HepG2 (cell line): ENCODE measurements around the gene LCK. TPM values are rescaled to one million over a fixed set of nuclear protein-coding genes. Genes with fewer than 3 reads are reported as not detected.

Experiments used
- CEBPZ ChIP-seq: IDR thresholded peaks from 2 replicates; pipeline ENCODE4 v1.6.1; 2012; ENCODE audit warnings: low read length, improper control_type of control experiment
- EED ChIP-seq: sonication (generic); formaldehyde crosslinking; IDR thresholded peaks from 2 replicates; pipeline ENCODE4 v1.5.0; 2020; ENCODE audit warnings: mild to moderate bottlenecking, missing genetic modification reagents
- MIER3 ChIP-seq: IDR thresholded peaks from 2 replicates; pipeline ENCODE4 v1.6.1; 2016; ENCODE audit warnings: missing compliant biosample characterization, borderline replicate concordance
- PCBP1 ChIP-seq: fragments of 200-400 bp; formaldehyde crosslinking; IDR thresholded peaks from 2 replicates; pipeline ENCODE4 v1.6.1; 2017; ENCODE audit warnings: mild to moderate bottlenecking, low read depth, low read length, borderline replicate concordance
- PCBP2 ChIP-seq: fragments of 200-400 bp; formaldehyde crosslinking; optimal IDR thresholded peaks from 2 replicates; pipeline ENCODE3; 2018; ENCODE audit warnings: low read length, low read depth; ENCODE audit not compliant: poor library complexity, severe bottlenecking
- RFX3 ChIP-seq: IDR thresholded peaks from 2 replicates; pipeline ENCODE4 v1.6.1; 2016; ENCODE audit warnings: missing biosample characterization, missing genetic modification reagents
- TEF ChIP-seq: sonication (generic); formaldehyde crosslinking; IDR thresholded peaks from 2 replicates; pipeline ENCODE4 v1.5.0; 2020; ENCODE audit warnings: missing genetic modification reagents
- U2AF1 ChIP-seq: fragments of 200-400 bp; formaldehyde crosslinking; optimal IDR thresholded peaks from 2 replicates; pipeline ENCODE3; 2017; ENCODE audit warnings: mild to moderate bottlenecking, low read depth, low read length
- YY1 ChIP-seq: IDR thresholded peaks from 2 replicates; pipeline ENCODE4 v1.6.1; 2011; ENCODE audit warnings: low read length, low read depth, moderate library complexity, mild to moderate bottlenecking; ENCODE audit not compliant: insufficient read depth, insufficient replicate concordance
- ZNF326 ChIP-seq: sonication (generic); formaldehyde crosslinking; IDR thresholded peaks from 2 replicates; pipeline ENCODE4 v1.4.0; 2020; ENCODE audit warnings: missing genetic modification reagents, borderline replicate concordance
- ZNF512B ChIP-seq: sonication (generic); formaldehyde crosslinking; IDR thresholded peaks from 2 replicates; pipeline ENCODE4 v1.5.1; 2020; ENCODE audit warnings: missing genetic modification reagents, mild to moderate bottlenecking, borderline replicate concordance
- ZNF543 ChIP-seq: sonication (generic); formaldehyde crosslinking; IDR thresholded peaks from 2 replicates; pipeline ENCODE4 v1.4.0; 2020; ENCODE audit warnings: mild to moderate bottlenecking, missing genetic modification reagents
- ZNF646 ChIP-seq: sonication (generic); formaldehyde crosslinking; IDR thresholded peaks from 2 replicates; pipeline ENCODE4 v1.9.0; 2021; ENCODE audit warnings: mild to moderate bottlenecking, missing genetic modification reagents
- ZSCAN9 ChIP-seq: IDR thresholded peaks from 2 replicates; pipeline ENCODE4 v1.6.1; 2016; ENCODE audit warnings: borderline replicate concordance
- polyA plus RNA-seq, 8 experiments: library from polyadenylated mRNA; depleted of rRNA in 3 of 8; stranded (reverse) in 7 of 8; unstranded in 1 of 8; fragments of >200 nt; fragmentation: Illumina TruSeq in 4 of 8; extraction: Trizol in 4 of 8; gene quantifications; 2 replicates each; pipeline versions ENCODE4 v1.2.1 to v1.2.3, GENCODE V29; 2011 to 2016; ENCODE audit warnings: low read depth in 4 of 8, missing spikeins in 1 of 8, mixed read lengths in 1 of 8; ENCODE audit not compliant: insufficient read depth in 1 of 8
- total RNA-seq, 5 experiments: library from RNA; depleted of rRNA; stranded (reverse); fragments of >200 nt; fragmentation: Illumina TruSeq; extraction: Trizol; gene quantifications; 2 replicates each; pipeline ENCODE4 v1.2.3, GENCODE V29; 2016; ENCODE audit warnings: low read depth in 1 of 5

The LCK gene
- total and polyA plus RNA-seq, 2 of the 13 experiments (the other 11 are each of a cell fraction or from before 2014, with no cell fraction given) = 0.93 to 1.8 TPM

GRCh38 chr1:32291708-32292538 lies 40.9 kb downstream of the LCK start, which contains the start of gene HDAC1 (continued):
- no peak for TF ChIP-seq ZNF646 (CRISPR knock-in tag)
- TF ChIP-seq PCBP1 = peak; percentile 67; the same call in 1 of the 2 replicates
- TF ChIP-seq ZNF543 (CRISPR knock-in tag) = no peak
- peak; percentile 46; the same call in 1 of the 2 replicates for TF ChIP-seq TEF (CRISPR knock-in tag)
- TF ChIP-seq MIER3 (CRISPR knock-in tag) = no peak
- TF ChIP-seq RFX3 (CRISPR knock-in tag) = no peak
- TF ChIP-seq U2AF1 = no peak
- no peak for TF ChIP-seq CEBPZ
- TF ChIP-seq ZNF326 (CRISPR knock-in tag) = no peak
- peak; percentile 92 for TF ChIP-seq YY1
- peak; percentile 57; the same call in 1 of the 2 replicates for TF ChIP-seq ZSCAN9 (CRISPR knock-in tag)
- 0 out of 2 replicates have a peak, but pooled peaks have one; percentile 67 for TF ChIP-seq EED (CRISPR knock-in tag)
- TF ChIP-seq ZNF512B (CRISPR knock-in tag) = no peak
- no peak for TF ChIP-seq PCBP2
